Measurements from ENCODE around the gene TDRD1. TPM values are rescaled to one million over a fixed set of nuclear protein-coding genes. Genes with fewer than 3 reads are reported as not detected.

Gene TDRD1
- total RNA-seq, 1 experiment from 2014 or later: 0.14 TPM

DNA sequence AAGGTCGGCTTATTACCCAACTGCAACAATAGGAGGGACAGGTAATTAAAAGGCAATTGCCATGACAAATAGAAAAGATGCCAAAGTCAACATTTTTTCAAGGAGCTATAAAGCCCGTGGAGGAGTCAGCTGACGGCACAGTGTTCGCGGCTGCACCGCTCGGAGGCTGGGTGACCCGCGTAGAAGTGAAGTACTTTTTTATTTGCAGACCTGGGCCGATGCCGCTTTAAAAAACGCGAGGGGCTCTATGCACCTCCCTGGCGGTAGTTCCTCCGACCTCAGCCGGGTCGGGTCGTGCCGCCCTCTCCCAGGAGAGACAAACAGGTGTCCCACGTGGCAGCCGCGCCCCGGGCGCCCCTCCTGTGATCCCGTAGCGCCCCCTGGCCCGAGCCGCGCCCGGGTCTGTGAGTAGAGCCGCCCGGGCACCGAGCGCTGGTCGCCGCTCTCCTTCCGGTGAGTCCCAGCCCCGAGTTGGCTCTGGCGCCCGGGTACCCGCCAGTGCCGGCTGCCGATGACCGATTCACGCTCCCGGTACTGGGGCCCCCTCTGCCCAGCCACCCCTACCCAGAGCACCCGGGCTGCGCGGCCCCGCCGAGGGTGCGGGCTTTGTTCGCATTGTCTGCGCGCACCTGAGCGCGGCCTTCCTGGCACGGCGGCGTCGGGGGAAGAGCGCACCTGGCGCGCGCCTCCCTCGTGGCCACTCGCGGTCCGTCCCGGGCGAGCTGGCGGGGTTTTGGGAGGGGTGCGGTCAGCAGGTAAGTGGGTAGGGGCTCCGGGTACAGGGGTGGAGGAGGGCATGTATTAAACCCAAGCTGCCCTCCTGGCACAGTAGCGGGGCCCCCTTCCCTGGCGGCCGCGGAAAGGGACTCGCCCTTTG lies 60.2 kb downstream of the TDRD1 start, which contains the start of gene VWA2:
Gene VWA2 (plus strand): TSS at position 138 of the 877 bp plus-strand sequence. CDS start 9,460 bp downstream, outside the sequence.
- Mint-ChIP-seq H3K36me3 (ENCODE audit: insufficient read depth, unreplicated experiment) (no peaks in the 10 kb centered on the region), H3K9me3 (ENCODE audit: unreplicated experiment) (no peaks in the 10 kb centered on the region), H3K27ac (ENCODE audit: unreplicated experiment) (no peak within 1 kb of the TSS), H3K4me1 (ENCODE audit: low read depth, unreplicated experiment) (no peaks in the 10 kb centered on the region), H3K27me3 (ENCODE audit: insufficient read depth, unreplicated experiment) (peaks cover 4% of the 10 kb centered on the region), H3K4me3 (ENCODE audit: unreplicated experiment) (peak within 1 kb of the TSS; percentile 69)
- Histone ChIP-seq H3K4me1 (peaks cover 4% of the 10 kb centered on the region; the same call in 1 of the 2 replicates), H3K4me3 (ENCODE audit: low read depth, low read length) (peak within 1 kb of the TSS; percentile 61), H3K9me3 (no peaks in the 10 kb centered on the region), H3K27me3 (replicated peaks; ENCODE audit: control insufficient read depth, insufficient read depth, low read length) (no peaks in the 10 kb centered on the region; the same call in 1 of the 2 replicates), H3K36me3 (ENCODE audit: control insufficient read depth, insufficient read depth, low read length) (no peaks in the 10 kb centered on the region)
- TF ChIP-seq, protein P1, sequence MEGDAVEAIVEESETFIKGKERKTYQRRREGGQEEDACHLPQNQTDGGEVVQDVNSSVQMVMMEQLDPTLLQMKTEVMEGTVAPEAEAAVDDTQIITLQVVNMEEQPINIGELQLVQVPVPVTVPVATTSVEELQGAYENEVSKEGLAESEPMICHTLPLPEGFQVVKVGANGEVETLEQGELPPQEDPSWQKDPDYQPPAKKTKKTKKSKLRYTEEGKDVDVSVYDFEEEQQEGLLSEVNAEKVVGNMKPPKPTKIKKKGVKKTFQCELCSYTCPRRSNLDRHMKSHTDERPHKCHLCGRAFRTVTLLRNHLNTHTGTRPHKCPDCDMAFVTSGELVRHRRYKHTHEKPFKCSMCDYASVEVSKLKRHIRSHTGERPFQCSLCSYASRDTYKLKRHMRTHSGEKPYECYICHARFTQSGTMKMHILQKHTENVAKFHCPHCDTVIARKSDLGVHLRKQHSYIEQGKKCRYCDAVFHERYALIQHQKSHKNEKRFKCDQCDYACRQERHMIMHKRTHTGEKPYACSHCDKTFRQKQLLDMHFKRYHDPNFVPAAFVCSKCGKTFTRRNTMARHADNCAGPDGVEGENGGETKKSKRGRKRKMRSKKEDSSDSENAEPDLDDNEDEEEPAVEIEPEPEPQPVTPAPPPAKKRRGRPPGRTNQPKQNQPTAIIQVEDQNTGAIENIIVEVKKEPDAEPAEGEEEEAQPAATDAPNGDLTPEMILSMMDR (IDR thresholded peaks at IDR 0.05; ENCODE audit: insufficient read depth in 1 of 2, low read depth in 1 of 2, low read length in 1 of 2, severe bottlenecking in 1 of 2, unreplicated experiment in 1 of 2): peak; percentile 46 to 78
- BruUV-seq (replicated peaks): no TSS peak
- ChIA-PET POLR2A (no interaction called here), CTCF (interaction anchor here (1.0 kb wide), 1 partner anchor 65 kb away, joined by 3 read pairs; the partner anchor contains the start of gene CCDC186)
- DNase-seq: peak; percentile 62 to 85
- intact Hi-C loops (cut with micrococcal nuclease; ENCODE audit: unreplicated experiment): loop anchor here (1.0 to 10.0 kb wide), 2 partner anchors 65 to 125 kb away; partner anchors contain the start of gene CCDC186

DNA sequence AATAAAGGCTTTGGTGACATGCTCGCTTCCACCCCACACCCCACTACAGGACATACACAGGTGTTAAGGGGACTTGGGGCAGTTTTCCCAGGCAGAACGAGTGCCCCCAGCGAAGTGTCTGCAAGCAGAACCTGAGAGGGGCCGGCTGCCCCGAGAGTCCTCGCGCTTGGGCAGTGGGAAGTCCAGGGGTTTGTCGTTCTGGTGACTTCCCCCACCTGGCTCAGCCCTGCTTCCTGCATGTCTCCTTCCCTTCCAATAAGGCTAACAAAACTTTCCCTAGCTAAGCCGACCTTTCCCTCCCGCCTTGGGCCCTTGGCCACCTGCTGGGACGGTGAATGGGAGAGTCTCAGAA lies 60.8 kb downstream of the TDRD1 start:
- H3K9me3 ChIP-seq: no peaks in the 10 kb centered on the region
- H3K27me3 ChIP-seq (replicated peaks; ENCODE audit: control insufficient read depth, insufficient read depth, low read length): no peaks in the 10 kb centered on the region; the same call in 1 of the 2 replicates
- peaks cover 4% of the 10 kb centered on the region; the same call in 1 of the 2 replicates for H3K4me1 ChIP-seq
- no peaks in the 10 kb centered on the region for H3K36me3 ChIP-seq (ENCODE audit: control insufficient read depth, insufficient read depth, low read length)
- H3K4me3 Mint-ChIP-seq (ENCODE audit: unreplicated experiment): peak overlapping the region; percentile 69
- H3K4me1 Mint-ChIP-seq (ENCODE audit: low read depth, unreplicated experiment): no peaks in the 10 kb centered on the region
- H3K9me3 Mint-ChIP-seq (ENCODE audit: unreplicated experiment): no peaks in the 10 kb centered on the region
- POLR2A ChIA-PET: no interaction called here
- peaks cover 4% of the 10 kb centered on the region for H3K27me3 Mint-ChIP-seq (ENCODE audit: insufficient read depth, unreplicated experiment)
- no TSS peak for BruUV-seq (replicated peaks)
- CTCF ChIA-PET: no interaction called here
- intact Hi-C loops (cut with micrococcal nuclease; ENCODE audit: unreplicated experiment): loop anchor here (1.0 to 10.0 kb wide), 2 partner anchors 66 to 125 kb away; partner anchors contain the start of gene CCDC186
- DNase-seq: peak in 1 of 2 experiments; percentile 7
- H3K4me3 ChIP-seq (ENCODE audit: low read depth, low read length): peak overlapping the region; percentile 61
- TF ChIP-seq, protein P1 (IDR thresholded peaks at IDR 0.05; ENCODE audit: insufficient read depth in 1 of 2, low read depth in 1 of 2, low read length in 1 of 2, severe bottlenecking in 1 of 2, unreplicated experiment in 1 of 2): no peak
- no peak overlapping the region for H3K27ac Mint-ChIP-seq (ENCODE audit: unreplicated experiment)
- H3K36me3 Mint-ChIP-seq (ENCODE audit: insufficient read depth, unreplicated experiment): no peaks in the 10 kb centered on the region

DNA sequence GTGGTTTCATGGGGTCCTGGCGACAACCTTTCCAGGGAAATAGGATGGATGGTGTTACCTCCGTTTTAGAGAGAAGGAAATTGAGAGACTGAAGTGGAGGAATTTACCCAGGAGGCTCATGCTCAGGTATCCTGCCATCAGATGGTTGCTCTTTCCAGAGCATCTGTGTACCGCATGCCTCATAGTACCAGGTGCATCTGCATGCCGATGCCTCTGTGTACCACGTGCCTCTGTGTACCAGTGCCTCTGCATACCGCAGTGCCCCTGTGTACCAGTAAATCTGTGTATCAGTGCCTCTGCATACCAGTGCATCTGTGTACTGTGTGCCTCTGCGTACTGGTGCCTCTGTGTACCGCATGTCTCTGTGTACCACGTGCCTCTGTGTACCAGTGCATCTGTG lies 63.1 kb downstream of the TDRD1 start:
- H3K27ac Mint-ChIP-seq (ENCODE audit: unreplicated experiment): no peak overlapping the region
- H3K4me3 Mint-ChIP-seq (ENCODE audit: unreplicated experiment): no peak overlapping the region
- Histone ChIP-seq H3K4me1 (peaks cover 4% of the 10 kb centered on the region; the same call in 1 of the 2 replicates), H3K36me3 (ENCODE audit: control insufficient read depth, insufficient read depth, low read length) (no peaks in the 10 kb centered on the region), H3K9me3 (no peaks in the 10 kb centered on the region), H3K27me3 (replicated peaks; ENCODE audit: control insufficient read depth, insufficient read depth, low read length) (no peaks in the 10 kb centered on the region; the same call in 1 of the 2 replicates), H3K4me3 (ENCODE audit: low read depth, low read length) (no peak overlapping the region)
- BruUV-seq (replicated peaks): no TSS peak
- H3K4me1 Mint-ChIP-seq (ENCODE audit: low read depth, unreplicated experiment): no peaks in the 10 kb centered on the region
- TF ChIP-seq, protein P1 (IDR thresholded peaks at IDR 0.05; ENCODE audit: insufficient read depth in 1 of 2, low read depth in 1 of 2, low read length in 1 of 2, severe bottlenecking in 1 of 2, unreplicated experiment in 1 of 2): no peak
- POLR2A ChIA-PET: no interaction called here
- peaks cover 4% of the 10 kb centered on the region for H3K27me3 Mint-ChIP-seq (ENCODE audit: insufficient read depth, unreplicated experiment)
- H3K9me3 Mint-ChIP-seq (ENCODE audit: unreplicated experiment): no peaks in the 10 kb centered on the region
- CTCF ChIA-PET: no interaction called here
- intact Hi-C loops (cut with micrococcal nuclease; ENCODE audit: unreplicated experiment): no loop called here
- DNase-seq: no peak
- H3K36me3 Mint-ChIP-seq (ENCODE audit: insufficient read depth, unreplicated experiment): no peaks in the 10 kb centered on the region
